Activated CD8-positive, alpha-beta T cell treated with anti-CD3 and anti-CD28 coated beads for 36 hours (primary cell): Measurements from ENCODE around the gene HNF1A. TPM values are rescaled to one million over a fixed set of nuclear protein-coding genes. Genes with fewer than 3 reads are reported as not detected.

Source experiments
- ATAC-seq: fragments of 200-7000 bp; cut with Tn5 transposase; one replicate; pipeline ENCODE4 v1.10.0; 2021; ENCODE audit warnings: mild to moderate bottlenecking, moderate library complexity
- CTCF ChIA-PET: fragments of 350-600 bp; sonication (Branson Sonifier 250); formaldehyde crosslinking; loops from one replicate; lab custom pipeline; 2021; ENCODE audit warnings: antibody characterized with exemption; lab: Charles Lee
- POLR2A ChIA-PET: fragments of 350-600 bp; sonication (Branson Sonifier 250); formaldehyde crosslinking; loops from one replicate; lab custom pipeline; 2021; ENCODE audit warnings: antibody characterized with exemption; lab: Charles Lee
- DNase-seq: peaks from one replicate; pipeline ENCODE4 v3.0.0-alpha.2; 2020
- H3K27ac Mint-ChIP-seq: one replicate; pipeline ENCODE4 v1.8.0; 2021; ENCODE audit warnings: mild to moderate bottlenecking, mixed read lengths
- H3K27me3 Mint-ChIP-seq: one replicate; pipeline ENCODE4 v1.8.0; 2021; ENCODE audit warnings: mixed read lengths
- H3K36me3 Mint-ChIP-seq: one replicate; pipeline ENCODE4 v1.8.0; 2021; ENCODE audit warnings: low read depth, mixed read lengths
- H3K4me1 Mint-ChIP-seq: one replicate; pipeline ENCODE4 v1.8.0; 2021; ENCODE audit warnings: low read depth, mixed read lengths
- H3K4me3 Mint-ChIP-seq: one replicate; pipeline ENCODE4 v1.8.0; 2021; ENCODE audit warnings: mild to moderate bottlenecking, moderate library complexity, mixed read lengths
- H3K9me3 Mint-ChIP-seq: one replicate; pipeline ENCODE4 v1.8.0; 2021; ENCODE audit warnings: mixed read lengths
- intact Hi-C: fragments of 100-400 bp; cut with micrococcal nuclease; formaldehyde crosslinking; loops from one replicate; pipeline ENCODE4 v1.10.0; 2022
- total RNA-seq, 2 experiments: library from RNA; stranded (reverse); gene quantifications; one replicate each; pipeline ENCODE4 v1.2.3, GENCODE V29; 2021
- TF ChIP-seq, protein P1 (sequence below): fragments of 200-600 bp; IDR thresholded peaks from one replicate; pipeline ENCODE4 v1.8.0; 2022; ENCODE audit warnings: antibody characterized with exemption, mild to moderate bottlenecking

The HNF1A gene
- total RNA-seq, 2 experiments from 2014 or later: not detected

GRCh38 chr12:121022713-121023112 lies 44.4 kb downstream of the HNF1A start:
- TF ChIP-seq, protein P1, sequence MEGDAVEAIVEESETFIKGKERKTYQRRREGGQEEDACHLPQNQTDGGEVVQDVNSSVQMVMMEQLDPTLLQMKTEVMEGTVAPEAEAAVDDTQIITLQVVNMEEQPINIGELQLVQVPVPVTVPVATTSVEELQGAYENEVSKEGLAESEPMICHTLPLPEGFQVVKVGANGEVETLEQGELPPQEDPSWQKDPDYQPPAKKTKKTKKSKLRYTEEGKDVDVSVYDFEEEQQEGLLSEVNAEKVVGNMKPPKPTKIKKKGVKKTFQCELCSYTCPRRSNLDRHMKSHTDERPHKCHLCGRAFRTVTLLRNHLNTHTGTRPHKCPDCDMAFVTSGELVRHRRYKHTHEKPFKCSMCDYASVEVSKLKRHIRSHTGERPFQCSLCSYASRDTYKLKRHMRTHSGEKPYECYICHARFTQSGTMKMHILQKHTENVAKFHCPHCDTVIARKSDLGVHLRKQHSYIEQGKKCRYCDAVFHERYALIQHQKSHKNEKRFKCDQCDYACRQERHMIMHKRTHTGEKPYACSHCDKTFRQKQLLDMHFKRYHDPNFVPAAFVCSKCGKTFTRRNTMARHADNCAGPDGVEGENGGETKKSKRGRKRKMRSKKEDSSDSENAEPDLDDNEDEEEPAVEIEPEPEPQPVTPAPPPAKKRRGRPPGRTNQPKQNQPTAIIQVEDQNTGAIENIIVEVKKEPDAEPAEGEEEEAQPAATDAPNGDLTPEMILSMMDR: no peak
- ChIA-PET CTCF (no interaction called here), POLR2A (no interaction called here)
- no peak overlapping the region for H3K4me3 Mint-ChIP-seq
- no peaks in the 10 kb centered on the region for H3K36me3 Mint-ChIP-seq
- H3K27ac Mint-ChIP-seq: no peak overlapping the region
- H3K4me1 Mint-ChIP-seq: no peaks in the 10 kb centered on the region
- no peaks in the 10 kb centered on the region for H3K27me3 Mint-ChIP-seq
- DNase-seq (no peak), ATAC-seq (no peak)
- intact Hi-C loops: no loop called here
- no peaks in the 10 kb centered on the region for H3K9me3 Mint-ChIP-seq

GRCh38 chr12:121023799-121024198 lies 45.5 kb downstream of the HNF1A start:
- ATAC-seq: no peak
- Mint-ChIP-seq H3K36me3 (no peaks in the 10 kb centered on the region), H3K9me3 (no peaks in the 10 kb centered on the region), H3K27ac (no peak overlapping the region), H3K4me3 (no peak overlapping the region), H3K4me1 (no peaks in the 10 kb centered on the region), H3K27me3 (no peaks in the 10 kb centered on the region)
- ChIA-PET CTCF (no interaction called here), POLR2A (no interaction called here)
- intact Hi-C loops: no loop called here
- DNase-seq: no peak
- TF ChIP-seq, protein P1: no peak

DNA sequence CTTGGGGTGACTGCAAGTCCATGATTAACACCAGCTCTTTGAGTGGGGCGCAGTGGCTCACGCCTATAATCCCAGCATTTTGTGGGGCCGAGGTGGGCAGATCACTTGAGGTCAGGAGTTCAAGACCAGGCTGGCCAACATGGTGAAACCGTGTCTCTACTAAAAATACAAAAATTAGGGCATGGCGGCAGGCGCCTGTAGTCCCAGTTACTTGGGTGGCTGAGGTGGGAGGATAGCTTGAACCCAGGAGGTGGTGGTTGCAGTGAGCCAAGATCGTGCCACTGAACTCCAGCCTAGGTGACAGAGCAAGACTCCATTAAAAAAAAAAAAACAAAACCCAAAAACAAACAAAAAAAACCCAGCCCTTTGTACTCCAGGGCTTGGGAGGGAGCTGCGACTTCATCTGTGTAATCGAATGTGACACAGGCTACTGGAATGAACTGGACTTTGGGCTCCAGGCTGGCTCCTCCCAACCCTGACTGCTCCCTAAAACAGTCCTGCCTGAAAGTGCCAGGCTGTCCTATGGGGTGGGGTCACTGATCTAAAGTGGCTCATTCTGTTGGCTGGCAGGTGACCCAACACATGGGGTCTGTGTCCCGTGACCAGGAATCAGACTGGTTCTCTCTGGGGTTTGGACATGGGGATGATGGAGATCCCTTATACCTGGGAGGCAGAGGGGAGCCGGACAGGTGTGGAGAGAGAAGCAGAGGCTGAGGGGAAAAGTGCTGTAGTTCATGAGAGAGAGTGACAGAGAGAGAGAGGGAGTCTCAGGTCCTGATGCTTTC lies 47.3 kb downstream of the HNF1A start:
- CTCF ChIA-PET: interaction anchor here (0.7 kb wide), 1 partner anchor 34 kb away, joined by 3 read pairs; no protein-coding TSS in a partner anchor
- Mint-ChIP-seq H3K9me3 (no peaks in the 10 kb centered on the region), H3K4me1 (no peaks in the 10 kb centered on the region), H3K4me3 (no peak overlapping the region), H3K36me3 (no peaks in the 10 kb centered on the region), H3K27ac (no peak overlapping the region), H3K27me3 (no peaks in the 10 kb centered on the region)
- POLR2A ChIA-PET: no interaction called here
- no peak for ATAC-seq
- DNase-seq: no peak
- intact Hi-C loops: no loop called here
- TF ChIP-seq, protein P1: no peak

DNA sequence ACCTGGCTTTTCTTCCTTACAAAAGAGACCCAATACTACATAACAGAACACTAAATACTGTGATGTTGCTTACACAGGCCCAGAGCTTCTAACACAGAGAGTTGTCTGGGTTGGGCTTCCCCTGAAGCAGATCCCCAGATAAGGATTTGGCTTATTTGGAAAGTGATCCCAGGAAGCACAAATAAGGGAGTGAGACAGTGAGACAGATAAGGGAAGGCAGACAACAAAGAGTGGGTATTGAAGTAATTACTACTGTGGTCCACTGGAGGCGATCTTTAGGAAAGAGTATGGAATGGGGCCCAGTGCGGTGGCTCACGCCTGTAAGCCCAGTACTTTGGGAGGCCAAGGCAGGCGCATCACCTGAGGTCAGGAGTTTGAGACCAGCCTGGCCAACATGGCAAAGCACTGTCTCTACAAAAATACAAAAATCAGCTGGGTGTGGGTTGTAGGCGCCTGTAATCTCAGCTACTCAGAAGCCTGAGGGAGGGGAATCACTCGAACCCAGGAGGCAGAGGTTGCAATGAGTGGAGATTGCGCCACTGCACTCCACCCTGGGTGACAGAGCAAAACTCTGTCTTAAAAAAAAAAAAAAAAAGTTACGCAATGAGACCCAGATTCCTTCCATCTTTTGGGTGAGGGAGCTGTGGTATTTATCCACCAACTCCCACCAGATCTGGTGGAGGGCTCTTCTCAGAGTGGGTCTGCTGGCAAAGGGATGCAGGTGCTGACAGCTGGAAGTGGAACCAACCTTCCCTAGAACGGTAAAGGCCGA lies 48.1 kb downstream of the HNF1A start:
- H3K9me3 Mint-ChIP-seq: no peaks in the 10 kb centered on the region
- no peaks in the 10 kb centered on the region for H3K36me3 Mint-ChIP-seq
- ATAC-seq: no peak
- POLR2A ChIA-PET: no interaction called here
- TF ChIP-seq, protein P1: no peak
- CTCF ChIA-PET: interaction anchor here (0.9 kb wide), 1 partner anchor 35 kb away, joined by 4 read pairs; no protein-coding TSS in a partner anchor
- H3K4me1 Mint-ChIP-seq: no peaks in the 10 kb centered on the region
- no peak overlapping the region for H3K4me3 Mint-ChIP-seq
- no peaks in the 10 kb centered on the region for H3K27me3 Mint-ChIP-seq
- no peak overlapping the region for H3K27ac Mint-ChIP-seq
- no peak for DNase-seq
- intact Hi-C loops: no loop called here
